HepG2 (cell line): ENCODE measurements around the gene HLA-DRB1.
"Not testable (repeated sequence)": the region's sequence is repeated elsewhere in the genome, so short reads cannot be mapped to it uniquely, and the experiment has no call there.

Source experiments
- ARNTL ChIP-seq: sonication (generic); formaldehyde crosslinking; IDR thresholded peaks from 2 replicates; pipeline ENCODE4 v1.4.0; 2020; ENCODE audit warnings: mild to moderate bottlenecking, missing genetic modification reagents
- CSRNP1 ChIP-seq: sonication (generic); formaldehyde crosslinking; IDR thresholded peaks from 2 replicates; pipeline ENCODE4 v1.8.1; 2023; ENCODE audit warnings: mild to moderate bottlenecking, missing genetic modification reagents
- CTCF ChIP-seq: sonication (generic); formaldehyde crosslinking; IDR thresholded peaks from 2 replicates; pipeline ENCODE4 v1.5.0; 2020; ENCODE audit warnings: mild to moderate bottlenecking, missing genetic modification reagents, moderate library complexity
- ESRRA ChIP-seq: sonication (generic); formaldehyde crosslinking; IDR thresholded peaks from 2 replicates; pipeline ENCODE4 v1.5.1; 2020; ENCODE audit warnings: mild to moderate bottlenecking, low read depth, missing genetic modification reagents
- GABPA ChIP-seq, 2 experiments: IDR thresholded peaks; 2 replicates each; pipeline ENCODE4 v1.6.1; 2011 to 2016; ENCODE audit warnings: low read depth in 2 of 2, low read length in 1 of 2, missing biosample characterization in 1 of 2, missing genetic modification characterization in 1 of 2
- MED1 ChIP-seq: sonication (generic); formaldehyde crosslinking; IDR thresholded peaks from 2 replicates; pipeline ENCODE4 v1.4.0; 2020; ENCODE audit warnings: missing genetic modification reagents
- RAD21 ChIP-seq: fragments of 450-650 bp; formaldehyde crosslinking; IDR thresholded peaks from 2 replicates; pipeline ENCODE4 v1.5.0; 2020; ENCODE audit warnings: mild to moderate bottlenecking
- REST ChIP-seq, 2 experiments: IDR thresholded peaks; 2 replicates each; pipeline ENCODE4 v1.6.1; 2011 to 2012; ENCODE audit warnings: low read length in 2 of 2, borderline replicate concordance in 1 of 2, low read depth in 1 of 2, mild to moderate bottlenecking in 1 of 2, moderate library complexity in 1 of 2
- RFX1 ChIP-seq: fragments of 450-650 bp; IDR thresholded peaks from 2 replicates; pipeline ENCODE4 v1.6.1; 2017
- SETDB1 ChIP-seq: sonication (generic); formaldehyde crosslinking; IDR thresholded peaks from 2 replicates; pipeline ENCODE4 v1.5.1; 2020; ENCODE audit warnings: missing genetic modification reagents, mild to moderate bottlenecking, borderline replicate concordance
- SNAPC2 ChIP-seq: sonication (generic); formaldehyde crosslinking; IDR thresholded peaks from 2 replicates; pipeline ENCODE4 v1.8.1; 2022; ENCODE audit warnings: mild to moderate bottlenecking, missing genetic modification reagents

- TF ChIP-seq CTCF; REST (IDR thresholded peaks at IDR 0.05; ENCODE audit: borderline replicate concordance in 1 of 2, low read depth in 1 of 2, low read length in 2 of 2); SNAPC2; ESRRA; GABPA (IDR thresholded peaks at IDR 0.05; ENCODE audit: low read depth, low read length); GABPA (CRISPR knock-in tag; IDR thresholded peaks at IDR 0.05; ENCODE audit: low read depth); ARNTL (CRISPR knock-in tag); MED1; RAD21; CSRNP1 (CRISPR knock-in tag); RFX1; SETDB1 (CRISPR knock-in tag): not testable (repeated sequence)
These were observed 59.2 kb downstream of the HLA-DRB1 start for GRCh38 chr6:32530431-32530793.
